ENCODE data around the gene RAB43. TPM values are rescaled to one million over a fixed set of nuclear protein-coding genes. Genes with fewer than 3 reads are reported as not detected.

RAB43 gene
- total RNA-seq, 1 experiment from 2014 or later: 13.5 TPM

DNA sequence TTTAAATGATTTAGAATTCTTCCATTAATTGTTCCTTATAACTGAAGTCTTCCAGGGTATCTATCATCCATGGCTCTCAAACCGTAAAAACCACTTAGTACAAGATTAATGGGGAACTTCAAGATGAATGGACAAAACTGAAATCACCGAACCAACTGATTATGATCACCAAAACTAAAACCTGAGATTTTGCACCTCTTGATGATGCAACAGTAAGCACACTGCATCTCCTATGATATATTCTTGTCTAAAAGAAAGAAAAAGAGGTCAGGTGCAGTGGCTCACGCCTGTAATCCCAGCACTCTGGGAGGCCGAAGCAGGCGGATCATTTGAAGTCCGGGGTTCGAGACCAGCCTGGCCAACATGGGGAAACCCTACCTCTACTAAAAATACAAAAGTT, 42.9 kb upstream of the RAB43 start:
- peaks cover 32% of the 10 kb centered on the region for H3K79me2 ChIP-seq (ENCODE audit: insufficient read depth, low read length)
- H3K9me2 ChIP-seq (ENCODE audit: insufficient read depth): no peaks in the 10 kb centered on the region
- no peaks in the 10 kb centered on the region for H3K9me3 ChIP-seq (ENCODE audit: control insufficient read depth in 1 of 2, insufficient read depth in 1 of 2, low read depth in 1 of 2, low read length in 2 of 2)
- DNase-seq (ENCODE audit: low read depth, low spot score) (no peak), ATAC-seq (no peak)
- POLR2A ChIA-PET: interaction anchor here (0.7 kb wide), 1 partner anchor 15 kb away, joined by 3 read pairs; no protein-coding TSS in a partner anchor
- H3K27ac ChIP-seq (ENCODE audit: low read depth, low read length): no peak overlapping the region
- H3K36me3 ChIP-seq (ENCODE audit: control insufficient read depth in 1 of 2, insufficient read depth in 2 of 2, low read length in 2 of 2): peaks cover 21 to 23% of the 10 kb centered on the region in 2 experiments; a peak in 3 of 4 replicates
- intact Hi-C loops (cut with micrococcal nuclease): no loop called here
- H3K4me1 ChIP-seq (ENCODE audit: control insufficient read depth in 1 of 2, insufficient read depth in 2 of 2, low read length in 2 of 2): peaks cover 6 to 20% of the 10 kb centered on the region in 2 experiments; a peak in 3 of 4 replicates
- H4K20me1 ChIP-seq (ENCODE audit: insufficient read depth): 0 out of 2 replicates have a peak, but pooled peaks cover 5% of the 10 kb centered on the region
- no peak overlapping the region for H3K4me3 ChIP-seq (replicated peaks in 1 of 2; ENCODE audit: low read depth in 1 of 2, low read length in 2 of 2)
- no peak overlapping the region for H3K4me2 ChIP-seq (ENCODE audit: low read length)
- H3K9ac ChIP-seq (ENCODE audit: low read length): no peak overlapping the region
- RAD21 ChIA-PET (ENCODE audit: low non-redundant PET in 1 of 2, low total read pairs in 2 of 2, uncharacterized antibody in 2 of 2, unreplicated experiment in 2 of 2): no interaction called here
- no peak overlapping the region for H2AFZ ChIP-seq (ENCODE audit: low read depth, low read length, poor library complexity, severe bottlenecking)
- no peaks in the 10 kb centered on the region for H3K27me3 ChIP-seq (ENCODE audit: insufficient read depth, low read length)
- TF ChIP-seq ELF1 (IDR thresholded peaks at IDR 0.05; ENCODE audit: borderline replicate concordance, low read depth) (no peak), SP1 (IDR thresholded peaks at IDR 0.05; ENCODE audit: low read depth) (no peak), CBX3 (IDR thresholded peaks at IDR 0.05; ENCODE audit: low read depth) (no peak), POLR2A (IDR thresholded peaks at IDR 0.05; ENCODE audit: borderline replicate concordance, extremely low read depth, insufficient read depth, insufficient read length) (no peak), CEBPB (IDR thresholded peaks at IDR 0.05; ENCODE audit: low read depth) (no peak), JUND (IDR thresholded peaks at IDR 0.05) (no peak), ZFX (IDR thresholded peaks at IDR 0.05) (no peak), EGR1 (IDR thresholded peaks at IDR 0.05; ENCODE audit: low read depth) (no peak), ZNF274 (IDR thresholded peaks at IDR 0.05; ENCODE audit: low read depth, low read length) (no peak), EZH2 (IDR thresholded peaks at IDR 0.05) (no peak)
- TF ChIP-seq, protein P1, sequence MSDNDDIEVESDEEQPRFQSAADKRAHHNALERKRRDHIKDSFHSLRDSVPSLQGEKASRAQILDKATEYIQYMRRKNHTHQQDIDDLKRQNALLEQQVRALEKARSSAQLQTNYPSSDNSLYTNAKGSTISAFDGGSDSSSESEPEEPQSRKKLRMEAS (IDR thresholded peaks at IDR 0.05): no peak
- TF ChIP-seq, protein P2, sequence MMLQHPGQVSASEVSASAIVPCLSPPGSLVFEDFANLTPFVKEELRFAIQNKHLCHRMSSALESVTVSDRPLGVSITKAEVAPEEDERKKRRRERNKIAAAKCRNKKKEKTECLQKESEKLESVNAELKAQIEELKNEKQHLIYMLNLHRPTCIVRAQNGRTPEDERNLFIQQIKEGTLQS (IDR thresholded peaks at IDR 0.05): no peak
- TF ChIP-seq, protein P3, sequence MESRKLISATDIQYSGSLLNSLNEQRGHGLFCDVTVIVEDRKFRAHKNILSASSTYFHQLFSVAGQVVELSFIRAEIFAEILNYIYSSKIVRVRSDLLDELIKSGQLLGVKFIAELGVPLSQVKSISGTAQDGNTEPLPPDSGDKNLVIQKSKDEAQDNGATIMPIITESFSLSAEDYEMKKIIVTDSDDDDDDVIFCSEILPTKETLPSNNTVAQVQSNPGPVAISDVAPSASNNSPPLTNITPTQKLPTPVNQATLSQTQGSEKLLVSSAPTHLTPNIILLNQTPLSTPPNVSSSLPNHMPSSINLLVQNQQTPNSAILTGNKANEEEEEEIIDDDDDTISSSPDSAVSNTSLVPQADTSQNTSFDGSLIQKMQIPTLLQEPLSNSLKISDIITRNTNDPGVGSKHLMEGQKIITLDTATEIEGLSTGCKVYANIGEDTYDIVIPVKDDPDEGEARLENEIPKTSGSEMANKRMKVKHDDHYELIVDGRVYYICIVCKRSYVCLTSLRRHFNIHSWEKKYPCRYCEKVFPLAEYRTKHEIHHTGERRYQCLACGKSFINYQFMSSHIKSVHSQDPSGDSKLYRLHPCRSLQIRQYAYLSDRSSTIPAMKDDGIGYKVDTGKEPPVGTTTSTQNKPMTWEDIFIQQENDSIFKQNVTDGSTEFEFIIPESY (IDR thresholded peaks at IDR 0.05; ENCODE audit: extremely low read depth, insufficient replicate concordance, low read length): no peak
- TF ChIP-seq, protein P4, sequence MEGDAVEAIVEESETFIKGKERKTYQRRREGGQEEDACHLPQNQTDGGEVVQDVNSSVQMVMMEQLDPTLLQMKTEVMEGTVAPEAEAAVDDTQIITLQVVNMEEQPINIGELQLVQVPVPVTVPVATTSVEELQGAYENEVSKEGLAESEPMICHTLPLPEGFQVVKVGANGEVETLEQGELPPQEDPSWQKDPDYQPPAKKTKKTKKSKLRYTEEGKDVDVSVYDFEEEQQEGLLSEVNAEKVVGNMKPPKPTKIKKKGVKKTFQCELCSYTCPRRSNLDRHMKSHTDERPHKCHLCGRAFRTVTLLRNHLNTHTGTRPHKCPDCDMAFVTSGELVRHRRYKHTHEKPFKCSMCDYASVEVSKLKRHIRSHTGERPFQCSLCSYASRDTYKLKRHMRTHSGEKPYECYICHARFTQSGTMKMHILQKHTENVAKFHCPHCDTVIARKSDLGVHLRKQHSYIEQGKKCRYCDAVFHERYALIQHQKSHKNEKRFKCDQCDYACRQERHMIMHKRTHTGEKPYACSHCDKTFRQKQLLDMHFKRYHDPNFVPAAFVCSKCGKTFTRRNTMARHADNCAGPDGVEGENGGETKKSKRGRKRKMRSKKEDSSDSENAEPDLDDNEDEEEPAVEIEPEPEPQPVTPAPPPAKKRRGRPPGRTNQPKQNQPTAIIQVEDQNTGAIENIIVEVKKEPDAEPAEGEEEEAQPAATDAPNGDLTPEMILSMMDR (IDR thresholded peaks at IDR 0.05 in 2 of 3, conservative IDR thresholded peaks at IDR 0.05 in 1 of 3; ENCODE audit: borderline replicate concordance in 1 of 3, insufficient read depth in 1 of 3, low read depth in 2 of 3, low read length in 2 of 3): no peak
- CTCF ChIA-PET: interaction anchor here (0.7 kb wide), 1 partner anchor 115 kb away, joined by 4 read pairs; no protein-coding TSS in a partner anchor
- no TSS peak for BruUV-seq (replicated peaks)
